ENCODE results near the gene ZFHX2.
A peak's percentile ranks its signal among the peaks of the same experiment; 100 is the strongest.

The ZFHX2 gene

DNA sequence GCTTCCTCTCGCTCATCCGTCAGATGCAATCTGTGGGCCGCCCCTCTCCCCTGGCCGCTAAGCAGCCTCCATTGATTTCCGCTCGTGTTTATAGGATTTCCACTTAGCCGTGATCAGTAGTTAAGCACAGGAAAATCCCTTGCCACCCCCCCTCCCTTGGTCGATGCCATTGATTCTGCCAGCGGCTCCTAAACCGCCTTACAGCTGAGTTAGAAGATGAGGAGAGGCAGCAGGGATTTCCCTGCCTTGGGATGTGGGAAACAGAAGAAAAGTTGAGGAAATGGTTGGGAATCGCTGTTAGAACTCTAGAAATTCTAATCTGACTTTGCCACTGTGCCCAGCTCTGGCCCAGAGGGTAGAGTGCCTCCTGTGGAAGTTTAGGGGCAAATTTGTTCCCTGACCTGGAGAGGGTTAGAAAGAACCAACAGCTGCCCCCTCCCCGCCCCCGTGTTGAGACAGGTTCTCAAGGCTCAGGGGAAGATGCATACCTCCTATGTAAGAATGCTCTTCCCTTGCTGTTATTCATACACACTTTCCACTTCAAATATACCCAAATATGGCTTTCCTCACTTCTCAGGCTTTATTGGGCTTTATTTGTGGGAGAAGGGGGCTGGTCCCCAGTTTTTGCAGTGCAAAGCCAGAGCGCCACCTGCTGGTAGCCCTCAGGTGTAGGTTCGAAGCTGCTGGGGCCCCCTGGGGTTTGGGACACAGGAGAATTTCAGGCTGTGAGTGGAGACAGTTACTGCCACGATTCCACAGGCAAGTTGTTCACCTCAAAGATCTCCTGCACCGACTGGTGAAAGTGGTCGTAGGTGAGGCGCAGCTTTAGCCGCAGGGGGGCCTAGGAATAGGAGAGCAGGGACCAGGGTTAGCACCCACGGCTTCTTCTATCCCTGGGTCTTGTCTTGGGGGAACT, 7.7 kb upstream of the ZFHX2 start:
- DNase-seq: peak; percentile 29 to 32

DNA sequence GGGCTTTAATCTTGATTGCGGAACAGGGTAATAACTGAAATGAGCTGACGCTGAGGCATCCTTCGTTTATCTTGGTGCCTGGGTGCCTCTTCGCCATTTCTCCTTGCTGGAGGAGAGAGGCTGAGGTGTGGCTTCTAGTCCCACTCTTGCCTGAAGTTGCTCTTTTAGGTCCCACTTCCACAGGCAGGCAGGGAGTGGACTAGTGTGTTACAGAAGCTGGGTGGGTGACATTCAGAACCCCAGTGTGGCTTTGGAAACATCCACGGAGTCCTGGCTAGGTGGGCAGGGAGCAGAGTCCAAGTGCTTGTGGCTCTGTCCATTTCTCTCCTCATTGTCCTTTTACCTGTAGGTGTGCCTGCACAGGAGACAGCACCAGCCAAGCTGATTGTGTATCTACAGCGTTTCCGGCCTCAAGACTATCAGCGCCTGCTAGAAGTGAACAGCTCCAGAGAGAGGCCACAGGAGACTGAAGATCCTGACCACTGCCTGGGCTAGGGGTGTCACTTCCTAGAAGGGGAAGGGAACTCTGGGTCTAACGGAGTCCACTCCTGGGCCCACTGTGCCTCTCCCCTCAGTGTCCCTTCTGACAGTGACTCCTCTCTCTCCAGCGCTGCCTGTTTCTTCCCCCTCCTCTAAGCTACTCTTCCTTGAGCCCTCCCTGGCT, 6.9 kb upstream of the ZFHX2 start:
- DNase-seq: no peak

DNA sequence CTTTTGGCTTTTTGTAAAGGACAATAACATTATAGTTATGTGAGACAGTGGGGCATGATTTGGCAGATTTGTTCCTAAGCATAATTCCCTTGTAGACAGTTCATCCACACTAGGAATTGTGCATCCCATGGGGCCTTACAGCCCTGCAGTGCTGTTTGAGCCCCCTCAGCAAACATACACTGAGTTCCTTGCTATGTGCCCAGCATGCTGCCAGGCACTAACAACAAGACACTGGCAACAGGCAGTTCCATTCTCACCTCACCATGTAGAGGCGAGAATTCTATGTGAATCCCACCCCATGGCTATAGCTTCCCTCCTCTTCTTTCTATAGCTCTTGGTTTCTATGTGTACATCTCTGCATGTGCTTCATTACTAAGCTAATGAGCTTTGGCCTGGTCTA, 6.4 kb upstream of the ZFHX2 start:
- DNase-seq: no peak

DNA sequence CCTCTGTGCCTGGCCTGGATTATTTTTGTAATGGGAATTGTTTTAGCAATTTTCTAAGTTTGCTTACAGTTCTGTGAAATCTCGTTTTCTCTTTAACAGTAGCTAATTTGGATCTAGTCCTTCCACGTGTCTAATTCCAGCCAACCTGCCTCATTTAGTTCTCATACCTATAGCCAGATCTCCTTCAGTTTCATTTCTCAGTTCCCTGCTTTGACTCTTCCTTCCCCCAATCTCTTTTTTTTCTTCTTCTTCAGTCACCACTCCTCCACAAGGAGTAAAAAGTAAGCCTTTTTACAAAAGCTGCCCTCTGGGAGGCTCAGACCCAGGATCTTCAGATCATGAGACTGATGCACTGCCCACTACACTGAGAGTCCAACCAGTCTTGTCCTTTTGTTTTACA, 6.0 kb upstream of the ZFHX2 start:
- DNase-seq: no peak

DNA sequence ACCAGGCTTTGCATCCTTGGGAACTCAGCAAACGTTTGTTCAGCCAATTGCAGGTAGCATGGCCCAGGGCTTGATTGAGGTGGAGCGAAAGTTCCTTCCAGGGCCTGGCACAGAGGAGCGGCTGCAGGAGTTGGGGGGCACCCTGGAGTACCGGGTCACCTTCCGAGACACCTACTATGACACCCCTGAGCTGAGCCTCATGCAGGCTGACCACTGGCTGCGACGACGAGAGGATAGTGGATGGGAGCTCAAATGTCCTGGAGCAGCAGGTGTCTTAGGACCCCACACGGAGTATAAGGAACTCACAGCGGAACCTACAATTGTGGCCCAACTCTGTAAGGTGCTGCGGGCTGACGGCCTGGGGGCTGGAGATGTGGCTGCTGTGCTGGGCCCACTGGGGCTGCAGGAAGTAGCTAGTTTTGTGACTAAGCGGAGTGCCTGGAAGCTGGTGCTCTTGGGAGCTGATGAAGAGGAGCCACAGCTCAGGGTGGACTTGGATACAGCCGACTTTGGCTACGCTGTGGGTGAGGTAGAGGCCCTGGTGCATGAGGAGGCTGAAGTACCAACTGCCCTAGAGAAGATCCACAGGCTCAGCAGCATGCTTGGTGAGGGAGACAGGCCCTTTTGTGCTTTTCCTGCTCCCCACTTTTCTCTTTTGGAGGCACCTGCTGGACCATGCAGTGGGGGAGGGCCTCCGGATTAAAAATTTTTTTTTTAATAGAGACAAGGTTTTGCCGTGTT, 5.3 kb upstream of the ZFHX2 start:
- no peak for DNase-seq

DNA sequence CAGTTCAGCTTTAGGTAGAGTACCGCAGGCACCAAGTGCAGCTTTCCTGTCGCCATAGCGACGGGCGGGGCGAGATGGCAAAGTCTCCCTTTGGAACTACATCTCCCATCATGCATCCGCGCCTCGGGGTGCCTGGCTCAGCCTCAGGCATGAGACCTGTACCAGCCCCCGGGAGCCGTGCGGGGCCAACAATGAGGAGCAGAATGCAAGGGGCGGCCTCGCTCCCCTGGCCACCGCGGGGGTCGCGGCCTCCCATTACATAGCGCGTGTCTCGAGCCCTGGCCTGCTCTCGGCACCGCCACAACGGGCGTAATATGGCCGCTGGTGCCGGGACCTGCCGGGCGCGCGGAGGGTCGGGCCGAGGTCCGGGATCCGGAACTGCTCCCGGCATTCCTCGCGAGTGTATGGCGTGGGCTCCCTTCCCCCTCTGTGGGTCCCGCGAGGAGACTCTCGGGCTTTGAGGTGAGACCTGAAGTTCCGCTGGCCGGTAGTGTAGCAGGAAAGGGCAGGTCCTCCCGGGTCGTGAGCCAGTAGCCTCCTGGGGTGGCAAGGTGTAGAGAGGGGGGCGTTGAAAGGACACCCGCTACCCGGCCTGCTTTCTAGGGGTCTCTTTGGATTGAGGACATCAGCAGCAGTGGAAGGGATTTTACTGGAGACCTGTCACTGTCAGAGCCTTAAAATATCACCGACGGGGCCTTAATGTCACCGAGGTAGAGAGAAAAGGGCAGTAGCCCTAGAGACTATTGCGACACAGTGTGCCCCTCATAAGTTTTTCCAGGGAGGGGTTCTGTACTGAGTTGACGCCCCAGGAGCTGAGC, 4.5 kb upstream of the ZFHX2 start, which contains the start of gene THTPA:
TSS of gene THTPA (plus strand) at position 390 of the 818 bp plus-strand sequence. CDS start 487 bp downstream, outside the sequence.
- peak; percentile 84 to 93 for DNase-seq

DNA sequence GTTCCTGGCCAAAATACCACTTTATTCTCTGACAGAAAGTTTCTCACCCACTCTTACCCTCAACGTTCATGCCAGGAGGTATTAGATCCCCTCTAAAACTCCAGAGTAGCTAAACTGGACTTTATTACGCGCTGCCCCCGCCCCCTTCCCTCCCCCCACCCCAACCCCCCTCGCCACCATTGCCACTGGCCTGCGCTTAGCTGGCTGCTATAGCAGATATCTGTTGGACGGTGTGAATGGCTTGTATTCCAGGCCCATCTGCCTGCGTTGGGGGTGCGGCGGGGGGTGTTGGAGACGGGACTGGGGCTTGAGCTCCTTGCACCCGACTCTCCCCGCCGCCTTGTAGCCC, 3.9 kb upstream of the ZFHX2 start:
- no peak for DNase-seq

DNA sequence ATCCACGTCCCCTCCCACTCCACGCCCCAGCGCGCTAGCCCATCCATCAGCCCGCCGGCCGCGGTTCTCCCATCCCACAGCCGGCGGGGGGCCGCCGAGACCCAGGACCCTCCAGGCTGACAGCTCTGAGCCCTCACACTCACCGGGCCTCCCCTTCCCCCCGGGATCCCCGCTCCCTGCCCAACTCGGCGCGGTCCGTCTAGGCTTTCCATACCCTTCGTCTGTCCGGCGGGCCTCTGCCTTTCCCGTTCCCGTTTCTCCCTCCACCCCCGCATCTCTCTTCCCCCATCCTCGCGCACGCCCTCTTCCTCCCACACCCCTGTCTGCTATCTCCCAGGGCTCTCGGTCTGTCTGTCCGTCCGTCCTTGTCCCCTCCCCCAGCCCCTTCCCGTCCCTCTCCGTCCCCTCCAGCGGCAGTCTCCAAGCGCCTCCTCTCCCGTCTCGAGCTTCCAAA, 726 bp downstream of the ZFHX2 start:
- no peak for DNase-seq

DNA sequence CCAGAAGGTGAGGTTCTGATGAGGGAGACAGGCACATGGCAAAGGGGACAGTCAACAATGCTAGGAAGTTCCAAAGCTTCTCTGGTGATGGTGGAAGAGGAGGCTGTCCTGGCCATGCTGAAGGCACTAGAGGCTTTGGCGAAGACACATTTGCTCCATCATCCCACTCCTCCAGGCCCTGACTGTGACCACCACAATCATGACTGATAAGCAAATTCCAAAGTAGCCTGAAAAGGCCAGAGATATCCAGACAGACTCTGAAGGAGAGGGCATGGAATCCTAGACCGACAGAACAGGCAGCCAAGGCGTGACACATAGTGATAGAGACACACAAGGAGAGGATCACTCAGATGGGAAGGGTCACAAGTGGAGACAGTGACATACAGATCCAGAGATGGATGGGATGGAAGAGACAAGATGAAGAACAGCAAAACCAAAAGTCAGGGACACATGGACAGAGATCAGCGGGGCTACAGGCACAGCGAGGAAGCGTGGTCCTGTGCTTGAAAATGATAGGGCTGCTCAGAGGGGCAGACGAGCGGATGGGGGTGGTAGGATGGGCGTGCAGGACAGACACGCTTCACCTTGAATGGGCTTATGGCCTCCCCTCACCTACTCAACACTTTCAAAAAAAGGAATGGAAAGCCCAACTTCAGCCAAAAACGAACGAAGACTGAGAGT, 1.3 kb downstream of the ZFHX2 start:
- no peak for DNase-seq

DNA sequence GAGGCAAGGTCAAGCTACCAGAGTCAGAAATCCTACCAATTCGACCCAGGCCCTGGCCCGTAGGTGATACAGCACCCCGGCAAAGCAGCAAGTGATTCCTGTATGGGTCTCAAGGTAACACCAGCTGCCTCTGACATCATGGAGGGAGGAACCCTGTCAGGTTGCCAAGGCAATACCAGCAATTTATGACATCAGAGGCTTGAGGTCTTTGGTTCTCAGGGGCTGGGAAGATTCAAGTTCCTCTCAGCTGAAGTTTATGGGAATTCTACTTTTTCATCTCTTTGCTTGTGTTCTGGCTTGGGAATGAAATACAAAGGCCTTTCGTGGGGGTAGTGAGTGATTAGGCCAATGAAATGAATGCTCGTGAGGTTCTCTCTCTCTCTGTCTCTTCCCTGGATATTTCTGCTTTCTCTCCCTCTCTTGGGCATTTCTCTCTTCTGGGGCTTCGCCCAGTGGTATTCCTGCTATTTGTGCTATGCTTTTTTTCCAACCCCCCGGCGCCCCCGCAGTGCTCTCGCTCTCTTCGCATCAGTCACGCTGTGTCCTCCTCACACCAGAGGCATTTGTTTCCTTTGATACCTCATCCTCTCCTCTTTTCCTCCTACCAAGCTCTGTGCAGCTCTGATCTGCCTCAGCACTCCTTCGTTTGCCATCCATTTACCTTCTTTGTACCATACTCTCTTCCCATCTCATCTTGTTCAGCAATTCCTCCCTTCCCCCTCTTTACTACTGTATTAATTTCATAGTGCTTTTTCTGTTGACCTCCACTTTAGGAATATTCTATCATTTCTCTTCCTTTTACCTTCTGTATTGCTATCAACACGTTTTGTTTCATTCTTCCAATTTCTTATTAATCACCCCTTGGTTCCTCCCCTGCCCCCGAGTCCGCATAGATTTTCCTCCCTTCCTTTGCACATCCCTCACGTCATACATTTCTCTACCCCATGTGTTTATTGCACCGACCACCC, 2.9 kb downstream of the ZFHX2 start:
- DNase-seq: no peak

DNA sequence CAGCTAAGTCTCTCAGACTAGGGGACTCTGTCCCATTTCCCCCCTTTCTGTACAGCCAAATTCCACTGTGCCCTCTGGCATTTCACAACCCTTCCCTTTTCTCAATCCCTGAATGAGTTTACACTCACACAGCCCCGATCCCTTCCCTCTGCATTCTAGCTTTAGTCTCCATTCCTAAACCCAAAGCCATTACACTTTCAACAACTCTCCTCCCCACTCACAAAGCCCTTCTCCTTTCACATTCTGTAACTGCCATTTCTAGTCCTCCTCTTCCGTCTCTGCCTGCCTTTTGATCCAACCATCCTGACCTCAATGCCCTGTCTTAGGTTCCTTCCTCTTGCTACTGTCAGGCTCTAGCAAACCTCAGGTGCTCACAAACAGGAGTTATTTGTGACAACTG, 3.6 kb downstream of the ZFHX2 start:
- no peak for DNase-seq

DNA sequence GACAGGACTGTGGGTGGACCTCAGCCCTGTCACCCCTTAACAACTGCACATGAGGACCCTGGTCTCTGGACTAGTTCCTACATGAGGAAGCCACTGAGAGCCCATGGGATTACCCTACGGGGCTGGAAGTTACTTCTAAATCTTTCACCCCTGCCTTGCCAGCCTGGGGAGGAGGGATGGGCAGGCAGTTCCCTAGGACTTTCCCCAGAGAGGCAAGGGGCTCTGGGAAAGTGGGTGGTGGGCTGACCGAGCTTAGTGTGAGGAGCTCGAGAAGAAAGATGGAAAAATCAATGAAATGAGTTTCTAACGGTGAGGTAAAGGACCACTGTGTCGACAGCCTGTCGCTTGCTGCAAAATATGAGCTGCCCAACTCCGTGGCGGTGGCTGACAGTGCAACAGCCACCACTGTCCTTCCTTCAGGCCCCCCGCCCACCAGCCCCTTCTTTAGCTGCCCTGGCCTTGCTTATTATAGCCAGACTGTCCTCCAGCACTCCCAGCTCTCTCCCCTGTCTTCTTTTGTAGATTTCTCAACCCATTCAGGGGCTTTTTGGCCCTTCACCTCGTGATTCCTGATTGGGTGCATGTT, 5.0 kb downstream of the ZFHX2 start:
- DNase-seq: no peak

DNA sequence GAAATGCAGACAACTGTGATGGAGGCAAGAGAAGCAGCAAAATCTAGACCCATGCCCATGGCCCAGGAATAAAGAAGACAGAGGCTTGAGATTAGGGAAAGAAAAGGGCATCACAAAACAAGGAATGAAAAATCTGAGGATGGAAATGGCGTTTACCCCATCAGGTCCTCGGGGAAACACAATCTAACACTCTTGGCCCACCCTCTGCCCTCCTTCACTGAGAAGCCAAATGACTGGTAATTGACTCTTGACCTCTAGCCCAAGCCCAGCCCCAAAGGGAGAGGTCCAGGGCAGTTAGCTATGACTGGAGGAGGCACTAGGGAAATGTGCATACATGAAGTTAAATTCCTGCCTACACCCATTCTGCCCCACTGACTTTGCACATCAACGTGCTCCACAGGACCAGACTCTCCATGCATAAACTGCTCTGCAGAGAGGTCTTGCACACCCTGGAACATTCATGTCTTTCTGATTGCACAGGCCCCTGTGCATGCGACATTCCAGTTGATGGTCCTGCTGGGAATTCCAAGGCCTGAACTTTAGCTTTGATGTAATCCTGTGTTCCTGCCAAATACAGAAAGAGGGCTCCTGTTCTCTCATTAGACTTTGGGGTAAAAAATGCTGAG, 5.7 kb downstream of the ZFHX2 start:
- no peak for DNase-seq

DNA sequence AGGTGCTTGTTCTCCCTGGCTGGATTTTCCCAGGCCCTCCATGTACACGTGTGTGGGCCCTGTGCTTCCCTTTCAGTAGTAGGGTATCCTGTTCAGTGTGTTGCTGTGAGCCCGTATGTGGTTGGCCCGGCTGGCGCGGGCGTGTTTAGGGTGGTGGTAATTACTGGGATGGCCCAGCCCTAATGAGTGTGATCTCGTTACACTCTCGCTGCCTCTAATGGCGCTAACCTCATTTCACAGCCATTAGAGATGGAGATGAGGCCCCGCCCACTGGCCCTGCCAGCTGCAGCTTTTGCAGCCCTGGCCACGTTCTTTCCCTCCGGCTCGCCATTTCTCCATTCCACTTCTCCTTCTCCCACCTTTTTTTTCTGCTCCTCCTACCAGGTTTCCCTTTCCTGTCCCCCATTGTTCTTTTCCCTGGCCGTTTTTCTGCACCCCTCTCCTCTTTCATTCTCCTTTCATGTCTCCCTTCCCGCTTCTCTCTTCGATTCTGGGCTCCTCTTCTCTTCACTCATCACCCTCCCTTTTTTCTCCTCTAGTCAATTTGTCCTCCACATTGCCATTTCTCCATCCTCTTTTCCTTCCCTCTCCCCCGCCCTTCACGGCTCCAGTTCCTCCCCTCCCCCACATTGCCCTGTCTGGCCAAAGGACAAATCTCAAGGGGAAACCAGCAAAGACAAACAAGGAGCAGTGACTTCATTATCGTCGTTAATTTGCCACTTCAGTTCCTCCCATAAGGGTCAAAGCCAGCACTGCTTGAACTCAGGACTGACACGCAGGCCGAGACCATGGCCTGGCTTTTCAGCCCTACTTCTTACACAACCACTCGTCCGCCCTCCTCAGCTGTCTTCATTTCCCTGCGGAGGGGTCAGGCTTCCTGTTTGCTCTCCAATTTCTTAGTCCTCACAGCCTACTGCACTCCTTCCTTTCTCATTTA, 6.8 kb downstream of the ZFHX2 start:
- peak; percentile 17 to 51 for DNase-seq

DNA sequence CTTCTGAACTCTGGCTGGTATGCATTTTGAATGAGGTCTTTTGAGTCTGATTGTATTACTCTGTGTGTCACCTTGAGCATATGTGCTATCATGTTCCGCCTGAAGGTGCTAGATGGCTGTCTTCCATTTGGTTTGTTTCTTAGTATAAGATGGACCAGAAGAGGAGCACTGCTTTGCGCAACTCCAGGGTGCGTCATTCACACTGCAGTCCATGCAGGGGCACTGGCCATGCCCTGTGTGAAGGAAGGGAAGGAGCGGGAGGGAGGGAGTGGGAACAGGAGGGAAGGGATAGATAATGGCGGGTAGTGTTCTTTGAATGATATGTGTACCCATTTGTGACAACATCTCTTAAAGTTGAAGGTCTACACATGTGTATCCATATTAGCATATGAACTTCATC, 8.2 kb downstream of the ZFHX2 start:
- DNase-seq: no peak

DNA sequence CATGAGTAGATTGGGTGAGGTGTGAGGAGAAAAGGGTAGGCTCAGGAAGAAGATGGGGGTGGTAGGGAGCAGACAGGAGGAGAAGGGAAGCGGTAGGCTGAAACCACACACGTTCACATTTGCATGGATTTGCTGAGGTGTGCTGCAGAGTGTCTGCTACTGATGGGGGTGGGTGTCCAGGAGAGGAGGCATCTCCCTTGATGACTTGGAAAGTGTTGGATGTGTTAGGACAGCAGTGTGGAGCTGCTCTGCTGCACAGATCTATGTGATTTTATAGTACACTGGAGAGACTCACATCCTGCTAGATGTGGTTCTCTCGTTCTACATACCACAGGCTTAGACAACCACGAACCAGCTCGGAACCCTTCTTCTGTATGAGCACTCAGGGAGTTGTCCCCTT, 9.3 kb downstream of the ZFHX2 start:
- DNase-seq: no peak

DNA sequence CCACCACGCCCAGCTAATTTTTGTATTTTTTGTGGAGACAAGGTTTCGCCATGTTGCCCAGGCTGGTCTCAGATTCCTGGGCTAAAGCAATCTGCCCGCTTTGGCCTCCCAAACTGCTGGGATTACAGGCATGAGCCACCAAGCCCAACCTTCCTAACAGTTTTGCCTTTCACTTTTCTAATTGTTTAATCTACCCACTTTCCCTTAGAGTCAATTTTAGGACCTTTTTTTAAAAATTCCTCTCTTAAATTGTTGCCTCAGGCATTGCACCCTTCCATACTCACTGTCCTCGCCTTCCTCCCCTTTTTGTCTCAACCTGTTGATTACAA, 11.5 kb downstream of the ZFHX2 start:
- DNase-seq: no peak

DNA sequence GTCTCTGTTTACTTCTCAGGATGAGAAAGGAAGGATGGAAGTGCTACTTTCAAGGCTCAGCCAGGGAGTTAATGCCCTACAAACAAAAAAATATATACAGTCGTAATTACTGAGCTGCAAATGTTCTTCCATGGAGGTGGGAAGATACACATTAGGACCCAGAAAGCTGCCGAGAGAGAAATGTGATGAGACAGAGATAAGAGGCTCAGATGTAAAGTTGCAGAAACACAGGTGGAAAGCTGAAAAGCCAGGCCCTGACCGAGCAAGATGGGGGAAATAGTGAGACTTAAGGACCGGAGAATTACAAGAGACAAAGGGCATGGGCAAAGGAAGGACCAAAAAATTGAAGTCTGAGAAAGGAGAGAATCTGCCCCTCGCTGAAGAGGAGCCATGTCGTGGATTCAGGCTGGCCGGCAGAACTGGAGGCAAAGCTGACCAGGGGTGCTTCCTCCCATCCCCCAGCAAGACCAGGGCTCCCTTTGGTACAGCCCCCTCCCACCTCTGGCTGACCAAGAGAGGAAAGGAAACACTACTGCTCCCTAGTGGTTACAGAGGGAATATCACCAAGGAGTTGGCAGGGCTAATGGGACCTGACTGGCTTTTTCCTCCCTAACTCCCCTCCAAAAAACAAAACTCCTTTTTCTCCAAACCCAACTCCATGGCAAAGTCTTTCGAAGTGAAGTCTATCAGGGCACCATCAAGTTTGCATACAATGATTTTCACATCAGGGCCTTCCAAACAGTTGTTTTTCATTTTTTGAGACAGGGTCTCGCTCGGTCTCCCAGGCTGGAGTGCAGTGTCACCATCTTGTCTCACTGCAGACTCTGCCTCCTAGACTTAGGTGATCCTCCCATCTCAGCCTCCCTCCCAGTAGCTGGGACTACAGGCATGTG, 12.1 kb downstream of the ZFHX2 start:
- DNase-seq: peak; percentile 43 to 73
